Lower leg skin (tissue), 3 donors: Measurements from ENCODE around the gene SPON1.

Experiments
- CTCF ChIP-seq, 3 donors: fragments of 450-650 bp; IDR thresholded peaks; one replicate each; pipeline ENCODE4 v1.5.1; 2016; ENCODE audit warnings: antibody characterized with exemption in 3 of 3, mild to moderate bottlenecking in 3 of 3, moderate library complexity in 2 of 3
- POLR2A ChIP-seq, 2 donors: fragments of 450-650 bp; IDR thresholded peaks; one replicate each; pipeline ENCODE4 v1.6.1; 2016 to 2017; ENCODE audit warnings: antibody characterized with exemption in 2 of 2, mild to moderate bottlenecking in 1 of 2, moderate library complexity in 1 of 2

- TF ChIP-seq POLR2A (IDR thresholded peaks at IDR 0.05) = no peak
- no peak for TF ChIP-seq CTCF (IDR thresholded peaks at IDR 0.05)
Measured at GRCh38 chr11:13963949-13964770, 1.6 kb downstream of the SPON1 start.
